Ovary (tissue), 3 donors: ENCODE results near the gene ELMO2.

Experiments used
- EP300 ChIP-seq: sonication (generic); formaldehyde crosslinking; IDR thresholded peaks from one replicate; pipeline ENCODE4 v1.6.1; 2017; ENCODE audit warnings: antibody characterized with exemption
- POLR2A ChIP-seq: fragments of 450-650 bp; IDR thresholded peaks from one replicate; pipeline ENCODE4 v1.6.1; 2017; ENCODE audit warnings: antibody characterized with exemption, mild to moderate bottlenecking, moderate library complexity
- TF ChIP-seq, protein P1 (sequence below), 3 donors: fragments of 450-650 bp in 2 of 3; fragments of 200-600 bp in 1 of 3; IDR thresholded peaks; one replicate each; pipeline versions ENCODE4 v1.5.1 to v1.8.0; 2016 to 2022; ENCODE audit warnings: antibody characterized with exemption in 3 of 3, mild to moderate bottlenecking in 1 of 3
- donor health status: DM: no; HTN: no; CAD: no.

DNA sequence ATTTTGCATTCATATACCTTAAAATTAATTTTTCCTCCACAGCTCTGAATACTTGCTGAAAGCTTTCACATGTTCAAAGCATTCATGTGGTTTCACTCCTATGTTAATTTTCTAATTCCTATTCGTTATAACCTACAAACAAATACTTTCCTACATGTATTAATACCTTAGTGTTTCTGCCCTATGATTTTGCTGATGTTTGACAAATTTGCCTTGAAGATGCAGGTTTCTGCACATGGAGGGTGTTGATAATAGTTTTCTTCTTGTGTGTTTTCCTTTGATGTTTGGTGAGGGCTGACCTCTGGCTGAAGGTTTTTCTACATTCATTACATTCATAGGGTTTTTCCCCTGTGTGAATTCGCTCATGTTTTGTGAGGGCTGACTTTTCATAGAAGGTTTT lies 49.3 kb upstream of the ELMO2 start:
- TF ChIP-seq, protein P1, sequence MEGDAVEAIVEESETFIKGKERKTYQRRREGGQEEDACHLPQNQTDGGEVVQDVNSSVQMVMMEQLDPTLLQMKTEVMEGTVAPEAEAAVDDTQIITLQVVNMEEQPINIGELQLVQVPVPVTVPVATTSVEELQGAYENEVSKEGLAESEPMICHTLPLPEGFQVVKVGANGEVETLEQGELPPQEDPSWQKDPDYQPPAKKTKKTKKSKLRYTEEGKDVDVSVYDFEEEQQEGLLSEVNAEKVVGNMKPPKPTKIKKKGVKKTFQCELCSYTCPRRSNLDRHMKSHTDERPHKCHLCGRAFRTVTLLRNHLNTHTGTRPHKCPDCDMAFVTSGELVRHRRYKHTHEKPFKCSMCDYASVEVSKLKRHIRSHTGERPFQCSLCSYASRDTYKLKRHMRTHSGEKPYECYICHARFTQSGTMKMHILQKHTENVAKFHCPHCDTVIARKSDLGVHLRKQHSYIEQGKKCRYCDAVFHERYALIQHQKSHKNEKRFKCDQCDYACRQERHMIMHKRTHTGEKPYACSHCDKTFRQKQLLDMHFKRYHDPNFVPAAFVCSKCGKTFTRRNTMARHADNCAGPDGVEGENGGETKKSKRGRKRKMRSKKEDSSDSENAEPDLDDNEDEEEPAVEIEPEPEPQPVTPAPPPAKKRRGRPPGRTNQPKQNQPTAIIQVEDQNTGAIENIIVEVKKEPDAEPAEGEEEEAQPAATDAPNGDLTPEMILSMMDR (IDR thresholded peaks at IDR 0.05) = no peak
- TF ChIP-seq POLR2A = no peak
- TF ChIP-seq EP300 = no peak
